ENCODE results near the gene ETAA1. TPM values are rescaled to one million over a fixed set of nuclear protein-coding genes. Genes with fewer than 3 reads are reported as not detected.

Gene ETAA1
- total RNA-seq, 4 donors from 2014 or later, result 2.2 to 12.1 (median 9.6) TPM

GRCh38 chr2:67455219-67456142 lies 58.3 kb downstream of the ETAA1 start:
- no peak for TF ChIP-seq POLR2AphosphoS5 (IDR thresholded peaks at IDR 0.05)
- TF ChIP-seq POLR2A (IDR thresholded peaks at IDR 0.05), result no peak
- no peak for TF ChIP-seq EP300 (IDR thresholded peaks at IDR 0.05; ENCODE audit: low read depth)
- no peak for TF ChIP-seq CTCF (IDR thresholded peaks at IDR 0.05)
- intact Hi-C loops (cut with DNase I; ENCODE audit: low total_unique reads), result no loop called here
- 57 to 59% methylated on average over 3 to 4 of the region's 4 CpGs for WGBS, 2 donors (ENCODE audit: low coverage in 1 of 2)
- no peak for DNase-seq
- Histone ChIP-seq H3K4me3 (no peak overlapping the region), H3K4me1 (no peaks in the 10 kb centered on the region), H3K27me3 (peaks cover 3% of the 10 kb centered on the region), H3K27ac (no peak overlapping the region), H3K9me3 (no peaks in the 10 kb centered on the region), H3K36me3 (no peaks in the 10 kb centered on the region)
- in situ Hi-C loops (cut with MboI; ENCODE audit: low pct_ligation_motif_present in 1 of 4, low pct_unique_long_range_greater_than_20kb in 1 of 4, low sequenced_read_pairs in 3 of 4), result no loop called here

- WGBS, 2 donors (ENCODE audit: low coverage in 1 of 2), result 34 to 51% methylated on average over 2 of the region's 2 CpGs
- Histone ChIP-seq H3K9me3 (no peaks in the 10 kb centered on the region), H3K27ac (no peak overlapping the region), H3K4me1 (no peaks in the 10 kb centered on the region), H3K27me3 (peaks cover 3% of the 10 kb centered on the region), H3K4me3 (no peak overlapping the region), H3K36me3 (no peaks in the 10 kb centered on the region)
- in situ Hi-C loops (cut with MboI; ENCODE audit: low pct_ligation_motif_present in 1 of 4, low pct_unique_long_range_greater_than_20kb in 1 of 4, low sequenced_read_pairs in 3 of 4) (no loop called here), intact Hi-C loops (cut with DNase I; ENCODE audit: low total_unique reads) (no loop called here)
- TF ChIP-seq EP300 (IDR thresholded peaks at IDR 0.05; ENCODE audit: low read depth) (no peak), CTCF (IDR thresholded peaks at IDR 0.05) (no peak), POLR2AphosphoS5 (IDR thresholded peaks at IDR 0.05) (no peak), POLR2A (IDR thresholded peaks at IDR 0.05) (no peak)
- no peak for DNase-seq
These were observed 59.3 kb downstream of the ETAA1 start for GRCh38 chr2:67456428-67456827.

GRCh38 chr2:67457699-67458098 lies 60.6 kb downstream of the ETAA1 start:
- H3K4me3 ChIP-seq, result no peak overlapping the region
- H3K4me1 ChIP-seq, result no peaks in the 10 kb centered on the region
- H3K27me3 ChIP-seq, result peaks cover 3% of the 10 kb centered on the region
- in situ Hi-C loops (cut with MboI; ENCODE audit: low pct_ligation_motif_present in 1 of 4, low pct_unique_long_range_greater_than_20kb in 1 of 4, low sequenced_read_pairs in 3 of 4) (no loop called here), intact Hi-C loops (cut with DNase I; ENCODE audit: low total_unique reads) (no loop called here)
- DNase-seq, result no peak
- 66 to 93% methylated on average over 4 of the region's 4 CpGs for WGBS, 2 donors (ENCODE audit: low coverage in 1 of 2)
- no peaks in the 10 kb centered on the region for H3K36me3 ChIP-seq
- no peak overlapping the region for H3K27ac ChIP-seq
- TF ChIP-seq CTCF (IDR thresholded peaks at IDR 0.05) (no peak), POLR2AphosphoS5 (IDR thresholded peaks at IDR 0.05) (no peak), EP300 (IDR thresholded peaks at IDR 0.05; ENCODE audit: low read depth) (no peak), POLR2A (IDR thresholded peaks at IDR 0.05) (no peak)
- H3K9me3 ChIP-seq, result no peaks in the 10 kb centered on the region

- no peaks in the 10 kb centered on the region for H3K4me1 ChIP-seq
- H3K36me3 ChIP-seq, result no peaks in the 10 kb centered on the region
- H3K9me3 ChIP-seq, result no peaks in the 10 kb centered on the region
- H3K27me3 ChIP-seq, result peaks cover 3% of the 10 kb centered on the region
- no peak overlapping the region for H3K27ac ChIP-seq
- no peak for DNase-seq
- no peak overlapping the region for H3K4me3 ChIP-seq
- intact Hi-C loops (cut with DNase I; ENCODE audit: low total_unique reads) (no loop called here), in situ Hi-C loops (cut with MboI; ENCODE audit: low pct_ligation_motif_present in 1 of 4, low pct_unique_long_range_greater_than_20kb in 1 of 4, low sequenced_read_pairs in 3 of 4) (no loop called here)
- WGBS, 2 donors (ENCODE audit: low coverage in 1 of 2), result 99 to 100% methylated on average over 2 of the region's 2 CpGs
- no peak for TF ChIP-seq CTCF (IDR thresholded peaks at IDR 0.05)
- no peak for TF ChIP-seq POLR2AphosphoS5 (IDR thresholded peaks at IDR 0.05)
- no peak for TF ChIP-seq POLR2A (IDR thresholded peaks at IDR 0.05)
- TF ChIP-seq EP300 (IDR thresholded peaks at IDR 0.05; ENCODE audit: low read depth), result no peak
These were observed 62.6 kb downstream of the ETAA1 start for GRCh38 chr2:67459761-67460160.

Measured in transverse colon (tissue), 4 donors.